K562 (cell line): ENCODE results near the gene BOLL. TPM values are rescaled to one million over a fixed set of nuclear protein-coding genes. Genes with fewer than 3 reads are reported as not detected.

Experiments used
- ATAC-seq: fragments of 200-7000 bp; cut with Tn5 transposase; 3 replicates; pipeline ENCODE4 v1.9.1; 2020; ENCODE audit warnings: moderate library complexity
- BruUV-seq: library from RNA; stranded (reverse); fragments of 400-500 nt; replicated peaks from 2 replicates; lab custom pipeline; 2021; lab: Mats Ljungman, UMichigan
- CTCF ChIA-PET: fragments of 300-600 bp; formaldehyde crosslinking; extraction: SDS; loops from one replicate; lab custom pipeline; 2021; ENCODE audit warnings: low intra/inter-chr PET ratio; lab: Yijun Ruan, JAX
- POLR2A ChIA-PET: fragments of 300-600, 350-650 bp; sonication (Branson Sonifier 250); formaldehyde crosslinking; extraction: SDS; loops from one replicate; lab custom pipeline; 2021; ENCODE audit warnings: antibody characterized with exemption, inconsistent platforms; lab: Yijun Ruan, JAX
- DNase-seq, 4 experiments: peaks; one replicate each; pipeline versions ENCODE4 v3.0.0 to v3.0.0-alpha.2; 2011 to 2018; ENCODE audit warnings: low spot score in 3 of 4, mixed read lengths in 3 of 4; ENCODE audit errors: extremely low read depth in 1 of 4
- FAIRE-seq: peaks from 2 replicates; lab custom pipeline; 2011; peaks lifted over from hg19 to GRCh38; lab: Jason Lieb, UNC
- H2AFZ ChIP-seq: 2 replicates; pipeline ENCODE4 v1.6.0; 2011; ENCODE audit warnings: low read depth, low read length, control low read depth, inconsistent platforms
- H3K27ac ChIP-seq: fragments of 200-600 bp; 3 replicates; pipeline ENCODE4 v1.8.0; 2011; ENCODE audit warnings: low read depth, mild to moderate bottlenecking, control low read depth, inconsistent platforms, low read length, moderate library complexity, mixed read lengths; ENCODE audit errors: extremely low read depth
- H3K27me3 ChIP-seq, 2 experiments: fragments of 300-600 bp in 1 of 2; 2 replicates in 1 of 2; 3 replicates in 1 of 2; pipeline versions ENCODE4 v1.6.0 to v1.8.0; 2011; ENCODE audit warnings: inconsistent platforms in 2 of 2, low read length in 2 of 2, mild to moderate bottlenecking in 1 of 2, mixed read lengths in 1 of 2, moderate library complexity in 1 of 2; ENCODE audit not compliant: control insufficient read depth in 2 of 2, insufficient read depth in 2 of 2
- H3K36me3 ChIP-seq: fragments of 300-600 bp; 3 replicates; pipeline ENCODE4 v1.8.0; 2011; ENCODE audit warnings: mild to moderate bottlenecking, low read length, inconsistent platforms; ENCODE audit not compliant: control insufficient read depth, insufficient read depth
- H3K4me1 ChIP-seq, 2 experiments: fragments of 200-600 bp in 1 of 2; replicated peaks in 1 of 2; 2 replicates in 1 of 2; 3 replicates in 1 of 2; pipeline versions ENCODE4 v1.5.1 to v1.8.0; 2011; ENCODE audit warnings: inconsistent platforms in 2 of 2, low read length in 2 of 2, mild to moderate bottlenecking in 1 of 2, mixed read lengths in 1 of 2, moderate library complexity in 1 of 2; ENCODE audit not compliant: control insufficient read depth in 2 of 2, insufficient read depth in 2 of 2
- H3K4me2 ChIP-seq: 2 replicates; pipeline ENCODE4 v1.6.1; 2011; ENCODE audit warnings: low read length, control low read depth, inconsistent platforms, mixed read lengths; ENCODE audit not compliant: insufficient read depth
- H3K4me3 ChIP-seq: fragments of 200-600 bp; sonication (generic), shearing (Covaris generic); 2 replicates; pipeline ENCODE4 v1.5.1; 2016; ENCODE audit warnings: control low read depth, inconsistent platforms
- H3K79me2 ChIP-seq: fragments of 200-600 bp; 3 replicates; pipeline ENCODE4 v1.8.0; 2011; ENCODE audit warnings: low read length, inconsistent platforms; ENCODE audit not compliant: control insufficient read depth, insufficient read depth
- H3K9ac ChIP-seq, 2 experiments: 2 replicates each; pipeline versions ENCODE4 v1.6.0 to v1.6.1; 2011; ENCODE audit warnings: low read depth in 2 of 2, low read length in 2 of 2, control low read depth in 1 of 2, inconsistent platforms in 1 of 2, mild to moderate bottlenecking in 1 of 2, mixed read lengths in 1 of 2; ENCODE audit not compliant: insufficient read depth in 1 of 2
- H3K9me1 ChIP-seq: one replicate; pipeline ENCODE4 v1.6.0; 2011; ENCODE audit warnings: inconsistent platforms, mild to moderate bottlenecking, low read length, moderate library complexity; ENCODE audit not compliant: control insufficient read depth, insufficient read depth
- H3K9me3 ChIP-seq: replicated peaks from 2 replicates; pipeline ENCODE4 v1.5.1; 2011; ENCODE audit warnings: low read depth, low read length, inconsistent platforms; ENCODE audit not compliant: control insufficient read depth, insufficient read depth
- H4K20me1 ChIP-seq: replicated peaks from 2 replicates; pipeline ENCODE4 v1.6.1; 2011; ENCODE audit warnings: low read length, inconsistent platforms, mixed read lengths; ENCODE audit not compliant: control insufficient read depth, insufficient read depth
- ZNF316 ChIP-seq: fragments of 450-650 bp; IDR thresholded peaks from 2 replicates; pipeline ENCODE4 v1.6.1; 2016
- WGBS: fragments of 100-300 bp; shearing (Covaris generic); methylation state at CpG from one replicate; pipeline ENCODE4 v1.1.6; 2016; ENCODE audit warnings: low coverage, mixed read lengths; ENCODE audit not compliant: insufficient coverage; ENCODE audit errors: missing lambda C conversion rate; 5-methylcytosine and 5-hydroxymethylcytosine counted together
- in situ Hi-C: fragments of 300-500 bp; cut with MboI; formaldehyde crosslinking; loops from 4 replicates; pipeline ENCODE4 v1.15.0; 2018; ENCODE audit warnings: inconsistent platforms, mixed read lengths
- intact Hi-C: fragments of 100-400 bp; cut with micrococcal nuclease; formaldehyde crosslinking; loops from 2 replicates; pipeline ENCODE4 v1.14.2; 2022
- polyA plus RNA-seq, 8 experiments: library from polyadenylated mRNA; depleted of rRNA in 4 of 8; stranded (reverse) in 5 of 8; unstranded in 3 of 8; fragments of >200 nt; fragmentation: Nextera tagmentation in 2 of 8; fragmentation: Illumina TruSeq in 1 of 8; extraction: Ambion mirVana in 2 of 8; extraction: Trizol in 1 of 8; gene quantifications; 2 replicates each; pipeline versions ENCODE4 v1.2.1 to v1.2.3, GENCODE V29; 2011 to 2014; ENCODE audit warnings: inconsistent platforms in 1 of 8, missing spikeins in 1 of 8
- total RNA-seq, 7 experiments: library from RNA; depleted of rRNA in 6 of 7; stranded (reverse); fragments of >200 nt in 6 of 7; fragmentation: Illumina TruSeq in 2 of 7; extraction: Trizol in 2 of 7; gene quantifications; 2 replicates each; pipeline versions ENCODE4 v1.2.1 to v1.2.3, GENCODE V29; 2011 to 2021; ENCODE audit warnings: low replicate concordance in 1 of 7
- TF ChIP-seq, protein P1 (sequence below), 2 experiments: fragments of 450-650 bp in 1 of 2; sonication (generic) in 1 of 2; formaldehyde crosslinking; conservative IDR thresholded peaks; 2 replicates each; pipeline versions ENCODE4 v1.4.0 to v1.8.1; 2020 to 2022; ENCODE audit warnings: mild to moderate bottlenecking in 1 of 2, missing genetic modification reagents in 1 of 2
- TF ChIP-seq, protein P2 (sequence below): fragments of 250-450 bp; sonication (Bioruptor Pico); IDR thresholded peaks from 2 replicates; pipeline ENCODE4 v1.4.0; 2020; ENCODE audit warnings: mild to moderate bottlenecking

BOLL gene
- total and polyA plus RNA-seq, 9 of the 15 experiments (the other 6 are each of a cell fraction or from before 2014, with no cell fraction given): 0.11 to 0.55 (median 0.19) TPM; not detected in 1

DNA sequence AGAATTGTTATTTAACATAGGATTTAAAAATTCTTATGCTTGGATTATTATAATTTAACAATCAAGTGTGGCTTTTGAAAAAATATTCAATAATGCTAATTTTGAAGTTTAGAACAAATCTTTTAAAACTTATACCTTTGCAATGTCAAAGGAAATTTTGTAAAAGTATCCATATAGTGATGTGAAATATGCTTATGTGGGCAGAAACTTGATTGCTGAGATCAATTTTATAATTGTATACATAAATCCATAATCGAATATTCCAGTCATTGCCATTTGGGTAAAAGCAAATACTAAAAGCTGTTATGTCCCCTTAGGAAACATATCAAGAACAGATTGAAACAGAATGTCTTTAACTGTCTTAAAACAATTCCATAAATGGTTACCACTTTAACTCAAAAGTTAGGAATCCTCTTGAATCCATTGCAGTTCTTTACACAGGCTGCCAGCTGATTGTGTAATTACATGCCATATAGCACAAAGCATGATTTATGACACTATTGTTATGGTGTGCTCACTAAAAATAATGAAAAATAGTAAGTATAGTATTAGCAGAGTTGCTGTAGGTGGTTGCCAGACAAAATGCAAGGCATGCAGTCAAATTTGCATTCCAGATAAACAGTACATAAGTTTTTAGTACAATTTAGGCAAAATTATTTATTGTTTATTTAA, 43.5 kb upstream of the BOLL start:
- WGBS: 80% methylated on average over 1 of the region's 1 CpG
- H3K4me1 ChIP-seq: no peaks in the 10 kb centered on the region; a peak in 1 of 5 replicates
- H3K79me2 ChIP-seq: peaks cover 22% of the 10 kb centered on the region; the same call in 2 of the 3 replicates
- H3K36me3 ChIP-seq: no peaks in the 10 kb centered on the region
- no peak for ATAC-seq
- H3K4me3 ChIP-seq: no peak overlapping the region
- no peaks in the 10 kb centered on the region for H3K9me1 ChIP-seq
- intact Hi-C loops: no loop called here
- H3K9me3 ChIP-seq: no peaks in the 10 kb centered on the region
- in situ Hi-C loops: no loop called here
- H3K27ac ChIP-seq: no peak overlapping the region
- no peak overlapping the region for H3K9ac ChIP-seq
- TF ChIP-seq ZNF316: peak; percentile 37; the same call in 1 of the 2 replicates
- TF ChIP-seq, protein P1, sequence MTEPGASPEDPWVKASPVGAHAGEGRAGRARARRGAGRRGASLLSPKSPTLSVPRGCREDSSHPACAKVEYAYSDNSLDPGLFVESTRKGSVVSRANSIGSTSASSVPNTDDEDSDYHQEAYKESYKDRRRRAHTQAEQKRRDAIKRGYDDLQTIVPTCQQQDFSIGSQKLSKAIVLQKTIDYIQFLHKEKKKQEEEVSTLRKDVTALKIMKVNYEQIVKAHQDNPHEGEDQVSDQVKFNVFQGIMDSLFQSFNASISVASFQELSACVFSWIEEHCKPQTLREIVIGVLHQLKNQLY (CRISPR knock-in tag; conservative IDR thresholded peaks at IDR 0.05): no peak
- TF ChIP-seq, protein P2, sequence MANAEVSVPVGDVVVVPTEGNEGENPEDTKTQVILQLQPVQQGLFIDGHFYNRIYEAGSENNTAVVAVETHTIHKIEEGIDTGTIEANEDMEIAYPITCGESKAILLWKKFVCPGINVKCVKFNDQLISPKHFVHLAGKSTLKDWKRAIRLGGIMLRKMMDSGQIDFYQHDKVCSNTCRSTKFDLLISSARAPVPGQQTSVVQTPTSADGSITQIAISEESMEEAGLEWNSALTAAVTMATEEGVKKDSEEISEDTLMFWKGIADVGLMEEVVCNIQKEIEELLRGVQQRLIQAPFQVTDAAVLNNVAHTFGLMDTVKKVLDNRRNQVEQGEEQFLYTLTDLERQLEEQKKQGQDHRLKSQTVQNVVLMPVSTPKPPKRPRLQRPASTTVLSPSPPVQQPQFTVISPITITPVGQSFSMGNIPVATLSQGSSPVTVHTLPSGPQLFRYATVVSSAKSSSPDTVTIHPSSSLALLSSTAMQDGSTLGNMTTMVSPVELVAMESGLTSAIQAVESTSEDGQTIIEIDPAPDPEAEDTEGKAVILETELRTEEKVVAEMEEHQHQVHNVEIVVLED (CRISPR knock-in tag): no peak
- H3K27me3 ChIP-seq: no peaks in the 10 kb centered on the region
- H4K20me1 ChIP-seq: no peaks in the 10 kb centered on the region
- ChIA-PET POLR2A (no interaction called here), CTCF (no interaction called here)
- no peak for FAIRE-seq
- H2AFZ ChIP-seq: no peak overlapping the region
- no peak overlapping the region for H3K4me2 ChIP-seq
- no TSS peak for BruUV-seq
- DNase-seq: no peak
